ENCODE measurements around the gene TRPM8. TPM values are rescaled to one million over a fixed set of nuclear protein-coding genes. Genes with fewer than 3 reads are reported as not detected.

TRPM8 gene
- 0.05 to 0.47 TPM (median 0.42 TPM) in 5 replicates for total RNA-seq (2022; extraction: Qiagen RNA extraction)

DNA sequence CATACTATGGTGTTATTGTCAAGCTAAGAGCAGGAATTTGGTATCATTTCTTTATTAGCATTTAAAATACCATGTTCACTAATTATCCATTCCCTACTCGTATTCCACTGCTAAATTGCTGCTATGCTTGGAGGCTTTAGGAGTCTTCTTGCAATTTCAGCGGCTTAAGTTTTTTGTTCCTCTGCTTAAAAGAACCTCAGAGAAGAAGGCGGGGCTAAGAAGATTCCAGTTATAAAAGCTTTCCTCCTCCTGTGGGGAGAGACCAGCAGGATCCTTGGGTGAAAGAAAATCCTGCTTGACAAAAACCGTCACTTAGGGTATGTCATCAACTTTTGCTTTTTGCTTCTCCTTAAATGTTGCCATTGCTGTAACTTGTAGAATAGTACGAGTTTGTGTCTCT, at the start of gene TRPM8:
TSS of gene TRPM8 (plus strand) at position 258 of the 400 bp plus-strand sequence. CDS start 9,165 bp downstream, outside the sequence.

DNA sequence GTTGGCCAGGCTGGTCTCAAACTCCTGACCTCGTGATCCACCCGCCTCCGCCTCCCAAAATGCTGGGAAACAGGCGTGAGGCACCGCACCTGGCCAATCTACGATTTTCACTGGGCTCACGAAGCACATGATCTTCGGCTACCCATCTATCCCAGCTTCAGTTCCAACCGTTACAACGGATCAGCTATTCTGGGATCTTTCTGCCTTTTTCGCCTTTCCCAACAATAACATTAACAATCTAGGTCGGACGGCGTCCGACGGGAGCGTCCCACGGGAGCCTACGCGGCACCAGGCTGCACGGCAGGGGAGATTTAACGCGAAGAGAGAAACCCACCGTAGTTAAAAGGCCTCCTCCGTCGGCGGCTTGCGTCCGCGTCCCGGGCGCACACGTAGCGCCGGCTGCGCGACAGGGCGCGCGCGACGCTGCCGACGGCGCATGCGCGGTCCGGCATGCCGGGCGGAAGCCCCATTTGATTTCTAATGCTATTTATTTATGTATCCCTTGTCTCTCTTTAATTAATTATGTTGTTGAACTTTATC, 49.1 kb upstream of the TRPM8 start, which contains the start of gene MSL3B:
TSS of gene MSL3B (minus strand) at position 394 of the 540 bp plus-strand sequence.

DNA sequence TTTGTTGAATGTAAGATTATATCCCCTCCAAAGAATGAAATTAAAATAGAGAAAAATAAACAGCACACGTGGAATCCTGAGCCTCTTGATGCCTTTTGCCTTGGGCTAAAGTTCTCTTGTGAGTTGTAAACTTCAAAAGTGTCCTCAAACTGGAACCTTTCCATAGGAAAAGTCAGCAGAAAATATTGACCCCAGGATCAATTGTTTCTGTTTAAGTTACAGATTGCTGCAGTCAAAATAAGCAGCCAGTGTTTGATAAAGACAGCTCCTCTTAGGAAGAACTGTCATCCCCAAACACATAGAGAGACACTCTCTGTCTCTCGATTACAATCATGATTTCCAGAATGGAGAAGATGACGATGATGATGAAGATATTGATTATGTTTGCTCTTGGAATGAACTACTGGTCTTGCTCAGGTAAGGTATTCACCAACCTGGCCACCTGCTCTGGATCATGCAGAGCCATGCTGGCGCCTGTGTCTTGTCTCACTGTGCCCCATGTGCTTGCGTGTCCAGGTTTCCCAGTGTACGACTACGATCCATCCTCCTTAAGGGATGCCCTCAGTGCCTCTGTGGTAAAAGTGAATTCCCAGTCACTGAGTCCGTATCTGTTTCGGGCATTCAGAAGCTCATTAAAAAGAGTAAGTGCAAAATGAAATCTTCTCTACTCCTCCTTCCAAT, 133.4 kb downstream of the TRPM8 start, which contains the start of gene SPP2:
TSS of gene SPP2 (plus strand) at position 248 of the 681 bp plus-strand sequence. CDS start at position 333, 85 bp downstream.

Other genes with a start within 250 kb of the TRPM8 start
- 4.1 to 6.9 TPM (median 4.8 TPM) in 5 replicates for gene UGT1A9, start 245.5 kb upstream of the TRPM8 start, total RNA-seq (2022; extraction: Qiagen RNA extraction)
- gene UGT1A7, start 235.5 kb upstream of the TRPM8 start, total RNA-seq (2022; extraction: Qiagen RNA extraction): 3.9 to 6.3 TPM (median 4.3 TPM) in 5 replicates
- gene UGT1A6, start 224.5 kb upstream of the TRPM8 start, total RNA-seq (2022; extraction: Qiagen RNA extraction): 0.87 to 1.9 TPM (median 1.1 TPM) in 5 replicates
- not detected in 5 replicates for gene UGT1A5, start 204.5 kb upstream of the TRPM8 start, total RNA-seq (2022; extraction: Qiagen RNA extraction)
- gene UGT1A4, start 198.6 kb upstream of the TRPM8 start, total RNA-seq (2022; extraction: Qiagen RNA extraction): 0.06 to 0.08 TPM (median 0.07 TPM) in 3 of 5 replicates, not detected in the others
- 0.07 to 0.17 TPM (median 0.13 TPM) in 3 of 5 replicates, not detected in the others for gene UGT1A3, start 188.3 kb upstream of the TRPM8 start, total RNA-seq (2022; extraction: Qiagen RNA extraction)
- 0.58 to 1.6 TPM (median 0.94 TPM) in 5 replicates for gene UGT1A1, start 157.1 kb upstream of the TRPM8 start, total RNA-seq (2022; extraction: Qiagen RNA extraction)
- 0.09 to 0.20 TPM (median 0.15 TPM) in 4 of 5 replicates, not detected in the other for gene MROH2A, start 139.0 kb upstream of the TRPM8 start, total RNA-seq (2022; extraction: Qiagen RNA extraction)
- gene HJURP, start 62.8 kb upstream of the TRPM8 start, total RNA-seq (2022; extraction: Qiagen RNA extraction): 73.9 to 78.1 TPM (median 76.4 TPM) in 5 replicates
- not detected in 5 replicates for gene SPP2, start 133.3 kb downstream of the TRPM8 start, total RNA-seq (2022; extraction: Qiagen RNA extraction)